HepG2 (cell line): Measurements from ENCODE around the gene MTOR. TPM values are rescaled to one million over a fixed set of nuclear protein-coding genes. Genes with fewer than 3 reads are reported as not detected.
A peak's percentile ranks its signal among the peaks of the same experiment; 100 is the strongest.

Experiments used
- AGO1 ChIP-seq: fragments of 200-400 bp; formaldehyde crosslinking; IDR thresholded peaks from 2 replicates; pipeline ENCODE4 v1.6.1; 2017; ENCODE audit warnings: mild to moderate bottlenecking, low read depth, low read length, moderate library complexity; ENCODE audit not compliant: poor library complexity, severe bottlenecking
- AGO2 ChIP-seq: fragments of 200-400 bp; formaldehyde crosslinking; optimal IDR thresholded peaks from 2 replicates; pipeline ENCODE3; 2017; ENCODE audit warnings: mild to moderate bottlenecking, low read depth, low read length, moderate library complexity
- CHD2 ChIP-seq: IDR thresholded peaks from 2 replicates; pipeline ENCODE4 v1.6.1; 2011; ENCODE audit warnings: low read depth, low read length, improper control_type of control experiment
- CHD4 ChIP-seq: fragments of 200-600 bp; sonication (generic); IDR thresholded peaks from 2 replicates; pipeline ENCODE4 v1.7.0; 2017; ENCODE audit warnings: mild to moderate bottlenecking, low read length, borderline replicate concordance
- FOXK1 ChIP-seq: sonication (generic); formaldehyde crosslinking; IDR thresholded peaks from 2 replicates; pipeline ENCODE4 v1.4.0; 2020; ENCODE audit warnings: low read depth, missing genetic modification reagents, borderline replicate concordance
- IRF9 ChIP-seq: sonication (generic); formaldehyde crosslinking; IDR thresholded peaks from 2 replicates; pipeline ENCODE4 v1.8.0; 2022; ENCODE audit warnings: missing genetic modification reagents, mild to moderate bottlenecking, borderline replicate concordance
- KLF6 ChIP-seq: IDR thresholded peaks from 2 replicates; pipeline ENCODE4 v1.8.0; 2016; ENCODE audit warnings: missing biosample characterization, missing genetic modification reagents
- SIX4 ChIP-seq: sonication (generic); formaldehyde crosslinking; IDR thresholded peaks from 2 replicates; pipeline ENCODE4 v1.4.0; 2020; ENCODE audit warnings: missing genetic modification reagents
- THYN1 ChIP-seq: sonication (generic); formaldehyde crosslinking; IDR thresholded peaks from 2 replicates; pipeline ENCODE4 v1.8.1; 2023; ENCODE audit warnings: low read depth, mild to moderate bottlenecking, moderate library complexity, missing genetic modification reagents, borderline replicate concordance
- ZBTB3 ChIP-seq: sonication (generic); formaldehyde crosslinking; IDR thresholded peaks from 2 replicates; pipeline ENCODE4 v1.4.0; 2020; ENCODE audit warnings: low read depth, mild to moderate bottlenecking, moderate library complexity, missing genetic modification reagents, borderline replicate concordance
- ZGPAT ChIP-seq: IDR thresholded peaks from 2 replicates; pipeline ENCODE4 v1.6.1; 2016; ENCODE audit warnings: mild to moderate bottlenecking
- ZNF180 ChIP-seq: sonication (generic); formaldehyde crosslinking; IDR thresholded peaks from 2 replicates; pipeline ENCODE4 v1.4.0; 2020; ENCODE audit warnings: low read depth, missing genetic modification reagents, borderline replicate concordance
- ZNF30 ChIP-seq: sonication (generic); formaldehyde crosslinking; IDR thresholded peaks from 2 replicates; pipeline ENCODE4 v1.5.0; 2020; ENCODE audit warnings: mild to moderate bottlenecking, missing genetic modification reagents
- ZNF367 ChIP-seq: sonication (generic); formaldehyde crosslinking; IDR thresholded peaks from 2 replicates; pipeline ENCODE4 v1.4.0; 2020; ENCODE audit warnings: missing genetic modification reagents, borderline replicate concordance
- ZNF543 ChIP-seq: sonication (generic); formaldehyde crosslinking; IDR thresholded peaks from 2 replicates; pipeline ENCODE4 v1.4.0; 2020; ENCODE audit warnings: mild to moderate bottlenecking, missing genetic modification reagents
- ZNF550 ChIP-seq: sonication (generic); formaldehyde crosslinking; IDR thresholded peaks from 2 replicates; pipeline ENCODE4 v1.4.0; 2020; ENCODE audit warnings: mild to moderate bottlenecking, missing genetic modification reagents, borderline replicate concordance
- ZNF678 ChIP-seq: sonication (generic); formaldehyde crosslinking; IDR thresholded peaks from 2 replicates; pipeline ENCODE4 v1.4.0; 2020; ENCODE audit warnings: mild to moderate bottlenecking, missing genetic modification reagents
- ZNF772 ChIP-seq: sonication (generic); formaldehyde crosslinking; IDR thresholded peaks from 2 replicates; pipeline ENCODE4 v1.5.0; 2020; ENCODE audit warnings: mild to moderate bottlenecking, missing genetic modification reagents
- ZNF816 ChIP-seq: sonication (generic); formaldehyde crosslinking; IDR thresholded peaks from 2 replicates; pipeline ENCODE4 v1.8.0; 2022; ENCODE audit warnings: missing genetic modification reagents, mild to moderate bottlenecking, borderline replicate concordance
- ZNF883 ChIP-seq: sonication (generic); formaldehyde crosslinking; IDR thresholded peaks from 2 replicates; pipeline ENCODE4 v1.5.1; 2020; ENCODE audit warnings: mild to moderate bottlenecking, missing genetic modification reagents; ENCODE audit errors: not compliant biosample characterization
- polyA plus RNA-seq, 8 experiments: library from polyadenylated mRNA; depleted of rRNA in 3 of 8; stranded (reverse) in 7 of 8; unstranded in 1 of 8; fragments of >200 nt; fragmentation: Illumina TruSeq in 4 of 8; extraction: Trizol in 4 of 8; gene quantifications; 2 replicates each; pipeline versions ENCODE4 v1.2.1 to v1.2.3, GENCODE V29; 2011 to 2016; ENCODE audit warnings: low read depth in 4 of 8, missing spikeins in 1 of 8, mixed read lengths in 1 of 8; ENCODE audit not compliant: insufficient read depth in 1 of 8
- total RNA-seq, 5 experiments: library from RNA; depleted of rRNA; stranded (reverse); fragments of >200 nt; fragmentation: Illumina TruSeq; extraction: Trizol; gene quantifications; 2 replicates each; pipeline ENCODE4 v1.2.3, GENCODE V29; 2016; ENCODE audit warnings: low read depth in 1 of 5
- TF ChIP-seq, protein P1 (sequence below): IDR thresholded peaks from 2 replicates; pipeline ENCODE4 v1.6.1; 2016
- TF ChIP-seq, protein P2 (sequence below): sonication (generic); formaldehyde crosslinking; IDR thresholded peaks from 2 replicates; pipeline ENCODE4 v1.4.0; 2020; ENCODE audit warnings: missing genetic modification reagents

MTOR gene
- total and polyA plus RNA-seq, 2 of the 13 experiments (the other 11 are each of a cell fraction or from before 2014, with no cell fraction given), result 24.6 to 34.6 TPM

DNA sequence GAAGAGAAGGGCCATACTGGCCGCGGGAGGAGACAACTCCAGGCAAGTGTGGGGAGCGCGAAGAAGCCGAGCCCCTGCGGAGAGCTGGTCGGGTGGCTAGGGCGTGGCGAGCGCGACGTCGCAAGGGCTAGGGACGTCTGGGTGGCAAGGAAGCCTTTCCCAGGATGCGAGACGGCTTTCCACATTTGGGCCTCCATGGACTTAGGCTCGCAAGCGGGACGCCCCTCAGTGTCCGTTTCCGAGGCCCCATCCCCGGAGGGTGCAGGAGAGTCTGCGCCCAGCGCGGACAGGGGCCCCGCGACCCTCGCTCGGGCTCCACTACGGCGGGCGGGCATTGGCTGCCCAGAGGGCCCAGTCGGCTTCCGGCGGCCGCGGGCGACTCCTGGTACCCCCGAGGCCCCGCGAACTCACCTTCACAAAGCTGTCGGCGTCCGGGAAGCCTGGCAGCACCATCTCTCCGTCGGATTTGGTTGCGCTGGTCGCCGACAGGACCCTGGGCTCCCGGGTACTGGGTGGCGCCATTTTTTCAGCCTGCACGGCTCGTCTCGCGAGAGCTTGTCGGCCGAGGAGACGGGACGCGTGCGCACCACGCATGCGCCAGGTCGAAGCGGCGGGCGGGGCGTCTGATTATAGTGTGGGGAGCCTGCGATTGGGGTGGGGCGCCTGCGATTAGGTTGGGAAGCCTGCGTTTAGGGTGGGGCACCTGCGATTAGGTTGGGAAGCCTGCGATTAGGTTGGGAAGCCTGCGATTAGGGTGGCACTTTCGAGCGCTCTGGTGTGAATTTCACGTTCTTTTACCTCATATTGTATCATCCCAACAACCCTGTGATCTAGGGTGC lies 162.8 kb downstream of the MTOR start, which contains the start of gene EXOSC10 (continued):
- TF ChIP-seq ZNF678 (peak; percentile 68; the same call in 1 of the 2 replicates), ZNF772 (CRISPR knock-in tag) (0 out of 2 replicates have a peak, but pooled peaks have one; percentile 68), AGO2 (peak; percentile 76), IRF9 (CRISPR knock-in tag) (no peak), ZNF883 (CRISPR knock-in tag) (peak; percentile 57), AGO1 (no peak), ZNF30 (CRISPR knock-in tag) (0 out of 2 replicates have a peak, but pooled peaks have one; percentile 57), ZNF550 (CRISPR knock-in tag) (no peak), CHD2 (peak; percentile 93), ZNF180 (CRISPR knock-in tag) (no peak), ZNF367 (CRISPR knock-in tag) (no peak), THYN1 (CRISPR knock-in tag) (no peak), FOXK1 (no peak), SIX4 (CRISPR knock-in tag) (no peak), CHD4 (no peak), ZGPAT (peak; percentile 79; the same call in 1 of the 2 replicates), ZNF816 (CRISPR knock-in tag) (peak; percentile 84; the same call in 1 of the 2 replicates), ZBTB3 (CRISPR knock-in tag) (peak; percentile 69; the same call in 1 of the 2 replicates), ZNF543 (CRISPR knock-in tag) (peak; percentile 33; the same call in 1 of the 2 replicates), KLF6 (no peak)
- TF ChIP-seq, protein P1, sequence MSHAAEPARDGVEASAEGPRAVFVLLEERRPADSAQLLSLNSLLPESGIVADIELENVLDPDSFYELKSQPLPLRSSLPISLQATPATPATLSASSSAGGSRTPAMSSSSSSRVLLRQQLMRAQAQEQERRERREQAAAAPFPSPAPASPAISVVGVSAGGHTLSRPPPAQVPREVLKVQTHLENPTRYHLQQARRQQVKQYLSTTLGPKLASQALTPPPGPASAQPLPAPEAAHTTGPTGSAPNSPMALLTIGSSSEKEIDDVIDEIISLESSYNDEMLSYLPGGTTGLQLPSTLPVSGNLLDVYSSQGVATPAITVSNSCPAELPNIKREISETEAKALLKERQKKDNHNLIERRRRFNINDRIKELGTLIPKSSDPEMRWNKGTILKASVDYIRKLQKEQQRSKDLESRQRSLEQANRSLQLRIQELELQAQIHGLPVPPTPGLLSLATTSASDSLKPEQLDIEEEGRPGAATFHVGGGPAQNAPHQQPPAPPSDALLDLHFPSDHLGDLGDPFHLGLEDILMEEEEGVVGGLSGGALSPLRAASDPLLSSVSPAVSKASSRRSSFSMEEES (CRISPR knock-in tag), result no peak; the same call in 1 of the 2 replicates
- TF ChIP-seq, protein P2, sequence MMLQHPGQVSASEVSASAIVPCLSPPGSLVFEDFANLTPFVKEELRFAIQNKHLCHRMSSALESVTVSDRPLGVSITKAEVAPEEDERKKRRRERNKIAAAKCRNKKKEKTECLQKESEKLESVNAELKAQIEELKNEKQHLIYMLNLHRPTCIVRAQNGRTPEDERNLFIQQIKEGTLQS, result peak; percentile 17; the same call in 1 of the 2 replicates
